ENCODE measurements around the gene FADS6. TPM values are rescaled to one million over a fixed set of nuclear protein-coding genes. Genes with fewer than 3 reads are reported as not detected.

The FADS6 gene
- total RNA-seq, 1 donor from 2014 or later, result not detected

- DNase-seq (ENCODE audit: low read depth), result no peak
These were observed 1.2 kb downstream of the FADS6 start for GRCh38 chr17:74892013-74892841.

- no peak for DNase-seq (ENCODE audit: low read depth)
These were observed 2.9 kb downstream of the FADS6 start for GRCh38 chr17:74890554-74890953.

- no peak for DNase-seq (ENCODE audit: low read depth)
These were observed 5.0 kb downstream of the FADS6 start for GRCh38 chr17:74888469-74888868.

- no peak for DNase-seq (ENCODE audit: low read depth)
These were observed 10.1 kb downstream of the FADS6 start for GRCh38 chr17:74883241-74883745.

GRCh38 chr17:74882517-74883240, 10.8 kb downstream of the FADS6 start:
- DNase-seq (ENCODE audit: low read depth), result no peak

- no peak for DNase-seq (ENCODE audit: low read depth)
These were observed 12.4 kb downstream of the FADS6 start for GRCh38 chr17:74881073-74881472.

- no peak for DNase-seq (ENCODE audit: low read depth)
These were observed 14.1 kb downstream of the FADS6 start for GRCh38 chr17:74879308-74879707.

GRCh38 chr17:74878658-74879057, 14.8 kb downstream of the FADS6 start:
- no peak for DNase-seq (ENCODE audit: low read depth)

- no peak for DNase-seq (ENCODE audit: low read depth)
These were observed 15.6 kb downstream of the FADS6 start for GRCh38 chr17:74877592-74878548.

- no peak for DNase-seq (ENCODE audit: low read depth)
These were observed 17.3 kb downstream of the FADS6 start for GRCh38 chr17:74875977-74876593.

GRCh38 chr17:74875155-74875976, 18.1 kb downstream of the FADS6 start:
- DNase-seq (ENCODE audit: low read depth), result no peak

- DNase-seq (ENCODE audit: low read depth), result no peak
These were observed 18.8 kb downstream of the FADS6 start for GRCh38 chr17:74874615-74875037.

- DNase-seq (ENCODE audit: low read depth), result peak; percentile 13
These were observed 19.4 kb downstream of the FADS6 start for GRCh38 chr17:74873874-74874614.

GRCh38 chr17:74873037-74873873, 20.2 kb downstream of the FADS6 start:
- DNase-seq (ENCODE audit: low read depth), result peak; percentile 99

GRCh38 chr17:74872313-74873036, 21.0 kb downstream of the FADS6 start, which contains the start of gene FDXR:
FDXR (minus strand) TSS chr17:74872994; CDS start chr17:74872944, 50 bp downstream.
- no peak for DNase-seq (ENCODE audit: low read depth)

- no peak for DNase-seq (ENCODE audit: low read depth)
These were observed 21.9 kb downstream of the FADS6 start for GRCh38 chr17:74871356-74872076.

- no peak for DNase-seq (ENCODE audit: low read depth)
These were observed 22.9 kb downstream of the FADS6 start for GRCh38 chr17:74870512-74870911.
